Measurements from ENCODE around the gene AXDND1.
"Not testable (repeated sequence)": the region's sequence is repeated elsewhere in the genome, so short reads cannot be mapped to it uniquely, and the experiment has no call there.

Gene AXDND1

GRCh38 chr1:179459606-179460206, 93.9 kb downstream of the AXDND1 start:
- WGBS (ENCODE audit: insufficient coverage, insufficient read length): no CpG with 5 or more reads among the region's 2 CpGs

GRCh38 chr1:179465661-179466060, 99.9 kb downstream of the AXDND1 start:
- not testable (repeated sequence) for DNase-seq (ENCODE audit: low read depth, low spot score); H3K9me3 ChIP-seq (ENCODE audit: control insufficient read depth, insufficient read depth, low read length); H3K4me3 ChIP-seq (ENCODE audit: low read length); H3K27ac ChIP-seq (ENCODE audit: low read length); H3K4me1 ChIP-seq (ENCODE audit: control insufficient read depth, insufficient read depth, low read length); H3K27me3 ChIP-seq (ENCODE audit: control insufficient read depth, insufficient read depth, low read length); H3K36me3 ChIP-seq (ENCODE audit: control insufficient read depth, insufficient read depth, low read length)
- WGBS (ENCODE audit: insufficient coverage, insufficient read length): no CpG with 5 or more reads among the region's 11 CpGs

More at GRCh38 chr1:179459606-179460206, 93.9 kb downstream of the AXDND1 start:
- H3K36me3 ChIP-seq (ENCODE audit: control insufficient read depth, insufficient read depth, low read length); DNase-seq (ENCODE audit: low read depth, low spot score); H3K27me3 ChIP-seq (ENCODE audit: control insufficient read depth, insufficient read depth, low read length); H3K27ac ChIP-seq (ENCODE audit: low read length); H3K4me1 ChIP-seq (ENCODE audit: control insufficient read depth, insufficient read depth, low read length); H3K4me3 ChIP-seq (ENCODE audit: low read length); H3K9me3 ChIP-seq (ENCODE audit: control insufficient read depth, insufficient read depth, low read length): not testable (repeated sequence)

GRCh38 chr1:179474713-179475112, 108.9 kb downstream of the AXDND1 start:
- DNase-seq (ENCODE audit: low read depth, low spot score): no peak
- peaks cover 1% of the 10 kb centered on the region for H3K9me3 ChIP-seq (ENCODE audit: control insufficient read depth, insufficient read depth, low read length)
- no peak overlapping the region for H3K27ac ChIP-seq (ENCODE audit: low read length)
- H3K4me3 ChIP-seq (ENCODE audit: low read length): no peak overlapping the region
- no peaks in the 10 kb centered on the region for H3K27me3 ChIP-seq (ENCODE audit: control insufficient read depth, insufficient read depth, low read length)
- no peaks in the 10 kb centered on the region for H3K4me1 ChIP-seq (ENCODE audit: control insufficient read depth, insufficient read depth, low read length)
- no peaks in the 10 kb centered on the region for H3K36me3 ChIP-seq (ENCODE audit: control insufficient read depth, insufficient read depth, low read length)
- no CpG with 5 or more reads among the region's 3 CpGs for WGBS (ENCODE audit: insufficient coverage, insufficient read length)

- no peak overlapping the region for H3K4me3 ChIP-seq (ENCODE audit: low read length)
- no peaks in the 10 kb centered on the region for H3K4me1 ChIP-seq (ENCODE audit: control insufficient read depth, insufficient read depth, low read length)
- H3K36me3 ChIP-seq (ENCODE audit: control insufficient read depth, insufficient read depth, low read length): no peaks in the 10 kb centered on the region
- peaks cover 1% of the 10 kb centered on the region for H3K9me3 ChIP-seq (ENCODE audit: control insufficient read depth, insufficient read depth, low read length)
- WGBS (ENCODE audit: insufficient coverage, insufficient read length): no CpG with 5 or more reads among the region's 2 CpGs
- no peak for DNase-seq (ENCODE audit: low read depth, low spot score)
- H3K27me3 ChIP-seq (ENCODE audit: control insufficient read depth, insufficient read depth, low read length): no peaks in the 10 kb centered on the region
- no peak overlapping the region for H3K27ac ChIP-seq (ENCODE audit: low read length)
Measured at GRCh38 chr1:179476484-179476883, 110.7 kb downstream of the AXDND1 start.

GRCh38 chr1:179478370-179478769, 112.6 kb downstream of the AXDND1 start:
- Histone ChIP-seq H3K36me3 (ENCODE audit: control insufficient read depth, insufficient read depth, low read length) (no peaks in the 10 kb centered on the region), H3K9me3 (ENCODE audit: control insufficient read depth, insufficient read depth, low read length) (peaks cover 1% of the 10 kb centered on the region), H3K27me3 (ENCODE audit: control insufficient read depth, insufficient read depth, low read length) (no peaks in the 10 kb centered on the region), H3K4me3 (ENCODE audit: low read length) (no peak overlapping the region), H3K4me1 (ENCODE audit: control insufficient read depth, insufficient read depth, low read length) (no peaks in the 10 kb centered on the region), H3K27ac (ENCODE audit: low read length) (no peak overlapping the region)
- DNase-seq (ENCODE audit: low read depth, low spot score): no peak
- WGBS (ENCODE audit: insufficient coverage, insufficient read length): no CpG with 5 or more reads among the region's 1 CpG

GRCh38 chr1:179490611-179491010, 124.8 kb downstream of the AXDND1 start:
- Histone ChIP-seq H3K27ac (ENCODE audit: low read length) (no peak overlapping the region), H3K27me3 (ENCODE audit: control insufficient read depth, insufficient read depth, low read length) (no peaks in the 10 kb centered on the region), H3K9me3 (ENCODE audit: control insufficient read depth, insufficient read depth, low read length) (no peaks in the 10 kb centered on the region), H3K36me3 (ENCODE audit: control insufficient read depth, insufficient read depth, low read length) (no peaks in the 10 kb centered on the region), H3K4me1 (ENCODE audit: control insufficient read depth, insufficient read depth, low read length) (no peaks in the 10 kb centered on the region), H3K4me3 (ENCODE audit: low read length) (no peak overlapping the region)
- DNase-seq (ENCODE audit: low read depth, low spot score): no peak
- no CpG with 5 or more reads among the region's 1 CpG for WGBS (ENCODE audit: insufficient coverage, insufficient read length)

GRCh38 chr1:179493323-179493722, 127.6 kb downstream of the AXDND1 start:
- no peaks in the 10 kb centered on the region for H3K4me1 ChIP-seq (ENCODE audit: control insufficient read depth, insufficient read depth, low read length)
- no peaks in the 10 kb centered on the region for H3K36me3 ChIP-seq (ENCODE audit: control insufficient read depth, insufficient read depth, low read length)
- H3K4me3 ChIP-seq (ENCODE audit: low read length): no peak overlapping the region
- no peaks in the 10 kb centered on the region for H3K9me3 ChIP-seq (ENCODE audit: control insufficient read depth, insufficient read depth, low read length)
- WGBS (ENCODE audit: insufficient coverage, insufficient read length): no CpG with 5 or more reads among the region's 2 CpGs
- no peak overlapping the region for H3K27ac ChIP-seq (ENCODE audit: low read length)
- H3K27me3 ChIP-seq (ENCODE audit: control insufficient read depth, insufficient read depth, low read length): no peaks in the 10 kb centered on the region
- DNase-seq (ENCODE audit: low read depth, low spot score): no peak

- H3K4me1 ChIP-seq (ENCODE audit: control insufficient read depth, insufficient read depth, low read length): no peaks in the 10 kb centered on the region
- no CpG with 5 or more reads among the region's 6 CpGs for WGBS (ENCODE audit: insufficient coverage, insufficient read length)
- no peak overlapping the region for H3K4me3 ChIP-seq (ENCODE audit: low read length)
- H3K9me3 ChIP-seq (ENCODE audit: control insufficient read depth, insufficient read depth, low read length): no peaks in the 10 kb centered on the region
- no peaks in the 10 kb centered on the region for H3K27me3 ChIP-seq (ENCODE audit: control insufficient read depth, insufficient read depth, low read length)
- H3K27ac ChIP-seq (ENCODE audit: low read length): no peak overlapping the region
- no peaks in the 10 kb centered on the region for H3K36me3 ChIP-seq (ENCODE audit: control insufficient read depth, insufficient read depth, low read length)
- DNase-seq (ENCODE audit: low read depth, low spot score): no peak
Measured at GRCh38 chr1:179506199-179506598, 140.4 kb downstream of the AXDND1 start.

- Histone ChIP-seq H3K27me3 (ENCODE audit: control insufficient read depth, insufficient read depth, low read length) (no peaks in the 10 kb centered on the region), H3K27ac (ENCODE audit: low read length) (no peak overlapping the region), H3K4me1 (ENCODE audit: control insufficient read depth, insufficient read depth, low read length) (no peaks in the 10 kb centered on the region), H3K4me3 (ENCODE audit: low read length) (no peak overlapping the region), H3K36me3 (ENCODE audit: control insufficient read depth, insufficient read depth, low read length) (no peaks in the 10 kb centered on the region), H3K9me3 (ENCODE audit: control insufficient read depth, insufficient read depth, low read length) (no peaks in the 10 kb centered on the region)
- no peak for DNase-seq (ENCODE audit: low read depth, low spot score)
- WGBS (ENCODE audit: insufficient coverage, insufficient read length): no CpG with 5 or more reads among the region's 4 CpGs
Measured at GRCh38 chr1:179509384-179509783, 143.6 kb downstream of the AXDND1 start.

- H3K4me3 ChIP-seq (ENCODE audit: low read length): no peak overlapping the region
- H3K27ac ChIP-seq (ENCODE audit: low read length): no peak overlapping the region
- H3K36me3 ChIP-seq (ENCODE audit: control insufficient read depth, insufficient read depth, low read length): no peaks in the 10 kb centered on the region
- H3K4me1 ChIP-seq (ENCODE audit: control insufficient read depth, insufficient read depth, low read length): no peaks in the 10 kb centered on the region
- no peaks in the 10 kb centered on the region for H3K27me3 ChIP-seq (ENCODE audit: control insufficient read depth, insufficient read depth, low read length)
- WGBS (ENCODE audit: insufficient coverage, insufficient read length): no CpG with 5 or more reads among the region's 2 CpGs
- no peaks in the 10 kb centered on the region for H3K9me3 ChIP-seq (ENCODE audit: control insufficient read depth, insufficient read depth, low read length)
- no peak for DNase-seq (ENCODE audit: low read depth, low spot score)
Measured at GRCh38 chr1:179510038-179510437, 144.3 kb downstream of the AXDND1 start.

GRCh38 chr1:179516976-179517705, 151.4 kb downstream of the AXDND1 start:
- no peak for DNase-seq (ENCODE audit: low read depth, low spot score)
- no peaks in the 10 kb centered on the region for H3K36me3 ChIP-seq (ENCODE audit: control insufficient read depth, insufficient read depth, low read length)
- no peaks in the 10 kb centered on the region; the same call in none of the 2 replicates for H3K9me3 ChIP-seq (ENCODE audit: control insufficient read depth, insufficient read depth, low read length)
- no CpG with 5 or more reads among the region's 11 CpGs for WGBS (ENCODE audit: insufficient coverage, insufficient read length)
- H3K4me1 ChIP-seq (ENCODE audit: control insufficient read depth, insufficient read depth, low read length): peaks cover 2% of the 10 kb centered on the region; the same call in 1 of the 2 replicates
- no peaks in the 10 kb centered on the region for H3K27me3 ChIP-seq (ENCODE audit: control insufficient read depth, insufficient read depth, low read length)
- no peak overlapping the region for H3K27ac ChIP-seq (ENCODE audit: low read length)
- no peak overlapping the region for H3K4me3 ChIP-seq (ENCODE audit: low read length)
